ENCODE measurements around the gene DCST1.

The DCST1 gene

DNA sequence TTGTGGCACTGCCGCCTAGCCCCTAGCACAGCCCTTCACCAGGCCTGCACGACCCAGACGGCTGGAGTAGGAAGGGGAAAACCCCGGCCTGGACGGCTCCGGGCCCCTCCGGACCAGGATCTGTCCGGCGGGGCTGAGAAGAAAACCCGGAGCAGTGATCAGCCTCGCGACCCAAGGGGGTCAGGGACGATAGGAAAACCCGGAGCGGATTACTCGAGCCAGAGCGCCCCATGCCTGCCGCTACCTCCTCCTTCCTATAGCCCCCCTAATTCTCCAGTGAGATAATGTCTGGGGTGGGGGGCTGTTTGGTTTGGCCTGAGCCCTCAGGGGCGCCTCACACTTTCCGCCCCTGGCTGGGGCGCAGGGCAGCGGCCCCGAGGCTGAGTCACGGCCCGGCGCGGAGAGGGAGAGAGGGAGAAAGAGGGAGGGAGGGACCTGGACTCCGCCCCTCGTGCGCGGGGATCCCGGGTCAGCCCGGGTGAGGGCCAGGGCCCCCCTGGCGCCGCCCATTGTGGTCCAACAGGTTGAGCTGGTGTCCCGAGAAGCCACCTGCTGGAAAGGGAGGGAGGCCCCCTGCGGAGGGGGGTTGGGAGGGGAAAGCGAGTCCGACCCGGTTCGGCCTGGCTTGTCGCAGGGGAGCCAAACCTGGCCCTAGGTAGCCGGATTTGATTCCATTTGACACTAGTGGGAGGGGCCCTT, 32.7 kb upstream of the DCST1 start:
- no peak for DNase-seq (ENCODE audit: insufficient read length, low spot score)
- peak; percentile 88 for FAIRE-seq

DNA sequence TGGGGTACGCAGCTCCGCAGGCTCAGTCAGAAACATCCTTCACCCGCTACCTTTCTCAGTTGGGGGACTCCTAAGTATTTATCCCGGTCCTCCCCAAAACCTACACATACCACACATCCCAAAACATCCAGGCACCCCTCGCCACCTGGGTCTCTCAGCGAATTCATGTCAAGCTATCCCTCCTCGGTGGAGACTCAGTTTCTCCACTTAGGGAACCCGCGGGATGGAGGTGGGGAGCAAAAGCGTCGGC, 32.3 kb upstream of the DCST1 start:
- FAIRE-seq: no peak
- no peak for DNase-seq (ENCODE audit: insufficient read length, low spot score)

DNA sequence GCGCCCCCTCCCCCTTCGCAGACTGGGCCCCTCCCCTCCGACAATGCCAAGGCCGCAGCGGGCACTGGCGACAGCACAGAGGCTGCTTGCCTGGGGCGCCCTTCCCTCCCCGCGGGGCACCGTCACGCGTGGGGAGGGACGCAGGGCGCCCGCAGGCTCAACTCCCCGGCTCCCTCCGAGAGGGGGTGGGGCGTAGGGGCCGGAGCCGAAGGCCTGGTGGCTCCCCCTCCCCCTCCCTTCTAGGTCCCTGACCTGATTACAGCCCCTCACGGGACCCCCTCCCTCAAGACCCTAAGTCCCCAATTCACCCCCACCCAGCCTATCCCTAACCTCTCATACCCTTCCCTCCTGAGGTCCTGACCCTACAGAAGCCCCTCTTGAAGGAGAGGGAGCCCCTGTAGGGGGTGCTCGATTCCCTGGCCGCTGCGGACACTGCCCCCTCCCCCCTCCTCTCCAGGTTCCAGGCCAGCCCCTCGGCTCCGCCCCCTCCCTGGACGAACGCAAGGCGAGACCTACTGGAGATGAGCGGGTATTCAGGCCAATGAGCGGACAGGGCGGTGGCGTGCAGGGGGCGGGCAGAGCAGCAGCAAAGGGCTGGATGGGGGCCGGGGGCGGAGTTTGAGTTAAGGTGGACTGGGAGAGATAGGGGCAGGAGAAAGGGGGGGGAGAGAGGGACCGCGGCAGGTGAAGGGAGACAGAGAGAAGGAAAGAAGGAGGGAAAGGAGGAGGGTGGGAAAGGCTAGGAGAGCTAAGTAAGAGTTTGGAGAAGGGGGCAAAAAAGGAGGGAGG, 31.8 kb upstream of the DCST1 start:
- FAIRE-seq: peak; percentile 97
- DNase-seq (ENCODE audit: insufficient read length, low spot score): peak; percentile 90

DNA sequence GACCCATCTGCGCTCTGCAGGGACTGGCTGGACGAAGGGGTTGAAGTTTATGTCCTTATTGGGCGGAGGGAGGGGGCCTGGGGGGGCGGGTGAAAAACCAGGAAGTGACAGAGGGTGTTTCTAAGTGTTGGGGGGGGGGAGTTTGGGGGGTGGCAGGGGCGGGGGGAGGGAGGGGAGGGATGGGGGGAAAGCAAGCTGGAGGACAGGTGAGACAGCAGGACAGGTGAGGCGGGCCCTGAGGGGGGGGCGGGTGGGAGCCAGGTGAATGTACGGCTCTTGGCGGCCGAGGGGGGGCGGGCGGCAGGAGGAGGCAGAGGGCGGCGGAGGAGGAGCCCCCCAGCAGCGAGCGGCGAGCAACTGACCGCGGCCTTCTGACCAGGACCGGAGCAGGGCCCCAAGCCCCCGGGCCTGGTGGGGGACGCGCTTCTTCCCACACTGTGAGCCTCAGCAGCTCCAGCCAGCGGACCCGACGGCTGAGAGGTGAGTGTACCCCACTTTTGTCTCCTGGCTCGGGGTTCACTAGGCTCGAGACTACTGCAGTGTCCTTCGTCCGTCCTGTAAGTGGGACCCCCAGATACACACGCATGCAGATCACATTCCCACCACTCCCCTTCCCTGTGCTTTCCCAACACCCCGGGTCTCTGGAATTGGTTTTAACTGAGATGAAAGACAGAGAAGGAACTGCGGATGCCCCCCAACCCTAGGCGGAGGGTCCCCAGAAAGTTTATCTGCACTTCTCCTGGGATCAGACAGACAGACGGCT, 31.0 kb upstream of the DCST1 start, which contains the start of gene ZBTB7B:
ZBTB7B (plus strand) TSS at position 339 of the 763 bp plus-strand sequence. CDS start 11,859 bp downstream, outside the sequence.
- DNase-seq (ENCODE audit: insufficient read length, low spot score): no peak
- no peak for FAIRE-seq

DNA sequence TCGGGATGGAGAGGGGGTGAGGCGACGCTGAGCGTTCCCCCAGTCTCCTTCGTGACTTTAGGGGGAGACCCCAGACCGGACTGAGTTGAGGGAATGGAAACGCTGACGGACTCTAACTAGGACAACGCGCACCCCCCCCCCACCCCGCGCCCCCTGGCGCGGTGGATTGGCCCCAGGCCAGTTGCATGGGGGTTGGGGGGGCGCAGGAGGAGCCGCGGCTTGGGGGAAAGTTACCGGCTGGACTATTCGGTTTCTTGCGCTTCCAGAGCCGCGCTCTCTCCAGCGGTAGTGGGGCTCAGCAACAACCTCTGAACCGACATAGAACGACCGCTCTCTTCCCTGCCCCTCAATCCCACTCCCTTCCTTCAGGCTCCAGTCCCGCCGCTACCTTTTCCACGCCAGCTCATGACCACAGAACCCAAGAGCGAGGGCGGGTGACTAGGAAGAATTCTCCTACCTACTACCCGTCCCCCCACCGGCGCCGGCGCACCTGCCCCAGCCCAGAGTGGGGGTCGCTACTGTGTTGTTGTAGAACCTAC, 30.3 kb upstream of the DCST1 start:
- FAIRE-seq (no peak), DNase-seq (ENCODE audit: insufficient read length, low spot score) (no peak)

DNA sequence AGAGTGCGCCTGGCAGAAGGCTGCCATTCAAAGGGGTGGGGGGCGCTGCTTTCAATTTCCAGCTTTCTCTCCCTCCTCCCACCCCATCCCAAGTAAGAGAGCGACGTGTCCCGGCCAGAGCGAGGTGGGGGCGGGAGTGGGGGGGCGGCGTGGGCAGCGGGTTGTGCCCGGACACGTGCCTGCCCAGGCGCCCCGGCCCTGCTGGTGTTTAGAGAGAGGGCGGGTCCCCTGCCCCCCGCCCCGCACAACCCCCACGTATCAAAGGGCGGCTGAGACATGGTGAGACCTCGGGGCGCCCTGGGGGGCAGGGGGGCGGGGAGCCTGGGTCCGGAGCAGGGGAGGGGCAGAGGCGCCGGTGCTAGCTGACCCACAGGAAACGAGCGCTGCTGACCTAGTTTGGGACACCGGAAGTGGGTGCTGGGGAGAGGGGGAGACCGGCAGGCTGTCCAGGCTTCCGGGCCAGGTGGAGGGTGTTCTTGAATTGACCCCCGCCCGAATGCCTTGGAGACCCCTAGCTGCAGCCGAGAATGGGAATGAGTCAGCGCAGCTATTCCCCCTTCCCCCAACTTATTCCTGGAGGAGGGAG, 29.8 kb upstream of the DCST1 start:
- peak; percentile 64 for FAIRE-seq
- DNase-seq (ENCODE audit: insufficient read length, low spot score): no peak

DNA sequence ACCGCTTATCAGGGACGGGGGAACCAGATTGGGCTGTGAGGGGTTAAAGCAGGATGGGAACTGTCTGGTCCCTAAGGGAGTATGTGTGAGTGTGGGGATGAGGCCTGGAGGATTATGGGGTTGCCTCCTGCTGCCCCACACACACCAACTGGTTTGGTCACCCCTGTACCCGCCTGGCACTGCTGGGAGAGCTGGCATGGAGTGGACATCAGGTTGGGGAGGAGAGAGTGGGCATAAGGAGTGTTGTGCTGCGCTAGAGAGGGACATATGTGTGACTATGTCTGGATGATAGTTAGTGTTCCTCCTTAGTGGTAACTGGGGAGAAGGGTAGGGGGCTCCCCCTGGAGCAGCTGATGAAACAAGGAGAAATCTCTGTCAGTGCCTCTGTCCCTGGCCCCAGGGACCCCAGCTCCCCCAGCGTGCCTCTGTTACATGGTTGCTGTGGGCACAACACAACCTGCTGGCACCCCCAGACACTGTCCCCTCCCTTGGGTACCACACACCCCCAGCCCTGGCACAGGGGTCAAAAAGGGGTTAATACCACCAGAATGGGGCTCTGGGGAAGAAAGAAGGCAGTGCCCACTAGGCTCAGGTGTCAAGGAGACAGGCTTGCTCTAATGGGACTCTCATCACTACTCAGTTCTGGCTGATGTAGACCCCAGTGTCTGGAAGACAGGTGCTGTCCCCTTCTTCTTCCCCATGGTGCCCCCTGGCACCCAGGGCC, 29.1 kb upstream of the DCST1 start:
- peak; percentile 61 for FAIRE-seq
- no peak for DNase-seq (ENCODE audit: insufficient read length, low spot score)

DNA sequence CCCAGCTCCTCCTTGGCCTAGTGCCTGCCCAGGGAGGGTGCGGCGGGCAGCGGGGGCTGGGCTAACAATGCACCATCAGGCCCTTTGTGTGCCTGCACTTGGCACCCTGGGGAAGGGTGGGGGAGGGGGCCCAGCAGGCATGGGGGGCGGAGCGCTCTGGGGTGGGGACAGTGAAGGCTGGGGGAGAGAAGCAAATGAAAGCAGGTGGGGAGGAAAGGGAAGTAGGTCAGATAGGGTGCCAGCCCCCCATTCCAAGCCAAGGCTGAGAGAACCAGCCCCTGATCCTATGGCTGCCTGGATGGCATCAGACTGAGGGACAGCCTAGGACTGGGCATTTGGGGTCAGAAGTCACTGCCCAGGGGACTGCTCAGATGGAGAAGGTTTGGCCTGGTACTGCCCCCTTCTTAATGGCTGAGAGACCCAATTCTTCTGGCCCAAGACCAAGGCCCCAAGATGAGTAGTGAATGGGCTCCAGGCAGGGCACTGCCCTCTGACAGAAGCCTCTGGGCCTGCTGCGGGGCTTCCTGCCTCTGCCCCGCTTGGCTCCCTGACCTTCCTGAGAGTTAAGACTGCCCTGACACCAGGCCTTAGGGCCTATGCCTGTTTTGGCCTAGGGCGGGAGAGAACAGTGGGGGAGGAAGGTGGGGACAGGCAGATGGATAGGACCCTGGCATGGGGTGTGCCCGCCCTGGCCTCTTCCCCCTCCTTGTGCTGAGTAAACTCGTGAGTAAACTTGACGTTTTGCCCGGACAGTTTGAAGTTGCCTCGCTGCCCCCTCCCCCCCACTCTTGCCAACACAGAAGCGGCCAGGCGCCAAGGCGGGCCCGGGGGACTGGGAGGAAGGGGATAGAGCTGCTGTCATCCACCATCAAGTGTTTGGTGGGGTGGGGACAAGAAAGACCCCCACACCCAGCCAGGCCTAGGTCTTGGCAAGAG, 28.3 kb upstream of the DCST1 start:
- FAIRE-seq (no peak), DNase-seq (ENCODE audit: insufficient read length, low spot score) (no peak)

DNA sequence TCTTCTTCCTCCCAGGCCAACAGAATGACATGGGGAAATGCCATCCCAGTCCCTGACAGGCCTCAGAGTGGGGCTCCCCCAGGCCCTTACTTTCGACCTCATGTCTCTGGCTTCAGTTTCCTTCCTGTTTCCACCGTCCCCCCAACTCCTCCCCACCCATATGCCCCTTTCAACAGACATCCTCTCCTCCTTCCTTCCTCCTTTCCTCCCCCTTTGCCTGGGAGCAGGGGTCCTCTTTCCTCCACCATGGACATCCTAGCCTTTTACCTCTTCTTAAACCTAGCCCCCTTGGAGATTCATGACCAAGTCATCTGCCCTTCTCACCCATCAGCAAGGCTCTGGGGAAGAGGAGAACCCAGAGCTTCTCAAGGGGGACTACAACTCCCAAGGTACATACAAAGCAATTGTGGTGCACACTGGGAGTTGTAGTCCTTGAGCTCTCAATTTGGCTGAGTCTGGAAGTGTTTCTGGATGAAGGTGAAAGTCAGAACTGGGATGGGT, 27.0 kb upstream of the DCST1 start:
- DNase-seq (ENCODE audit: insufficient read length, low spot score): no peak
- FAIRE-seq: peak; percentile 92

DNA sequence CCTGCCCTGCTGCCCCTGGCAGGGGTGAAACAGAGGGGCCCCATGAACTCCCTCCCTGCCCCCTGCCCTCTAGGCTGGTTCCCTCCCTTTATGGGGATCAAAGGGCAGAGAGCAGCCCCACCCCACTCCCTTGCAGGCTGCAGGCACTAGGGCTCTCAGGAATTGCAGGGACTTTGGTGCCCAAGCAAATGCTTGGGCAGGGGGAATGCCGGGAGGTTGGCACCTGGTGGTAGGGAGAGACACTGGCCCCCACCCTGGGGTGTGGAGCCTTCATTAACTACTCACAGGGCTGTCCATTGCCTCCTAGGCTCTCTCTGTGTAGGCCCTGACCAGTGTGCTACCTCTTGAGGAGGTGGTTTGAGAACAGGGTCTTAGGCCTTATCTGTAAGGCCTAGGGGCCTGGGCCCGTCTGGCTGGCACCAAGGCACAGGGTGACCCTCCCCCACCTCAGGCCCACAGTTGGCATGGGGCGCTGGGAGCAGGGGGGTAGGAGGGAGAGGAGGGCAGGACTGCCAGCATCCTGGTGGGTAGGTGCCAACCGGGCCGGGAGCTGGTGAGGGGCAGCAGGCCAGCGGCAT, 26.3 kb upstream of the DCST1 start:
- DNase-seq (ENCODE audit: insufficient read length, low spot score): no peak
- peak; percentile 33 for FAIRE-seq

DNA sequence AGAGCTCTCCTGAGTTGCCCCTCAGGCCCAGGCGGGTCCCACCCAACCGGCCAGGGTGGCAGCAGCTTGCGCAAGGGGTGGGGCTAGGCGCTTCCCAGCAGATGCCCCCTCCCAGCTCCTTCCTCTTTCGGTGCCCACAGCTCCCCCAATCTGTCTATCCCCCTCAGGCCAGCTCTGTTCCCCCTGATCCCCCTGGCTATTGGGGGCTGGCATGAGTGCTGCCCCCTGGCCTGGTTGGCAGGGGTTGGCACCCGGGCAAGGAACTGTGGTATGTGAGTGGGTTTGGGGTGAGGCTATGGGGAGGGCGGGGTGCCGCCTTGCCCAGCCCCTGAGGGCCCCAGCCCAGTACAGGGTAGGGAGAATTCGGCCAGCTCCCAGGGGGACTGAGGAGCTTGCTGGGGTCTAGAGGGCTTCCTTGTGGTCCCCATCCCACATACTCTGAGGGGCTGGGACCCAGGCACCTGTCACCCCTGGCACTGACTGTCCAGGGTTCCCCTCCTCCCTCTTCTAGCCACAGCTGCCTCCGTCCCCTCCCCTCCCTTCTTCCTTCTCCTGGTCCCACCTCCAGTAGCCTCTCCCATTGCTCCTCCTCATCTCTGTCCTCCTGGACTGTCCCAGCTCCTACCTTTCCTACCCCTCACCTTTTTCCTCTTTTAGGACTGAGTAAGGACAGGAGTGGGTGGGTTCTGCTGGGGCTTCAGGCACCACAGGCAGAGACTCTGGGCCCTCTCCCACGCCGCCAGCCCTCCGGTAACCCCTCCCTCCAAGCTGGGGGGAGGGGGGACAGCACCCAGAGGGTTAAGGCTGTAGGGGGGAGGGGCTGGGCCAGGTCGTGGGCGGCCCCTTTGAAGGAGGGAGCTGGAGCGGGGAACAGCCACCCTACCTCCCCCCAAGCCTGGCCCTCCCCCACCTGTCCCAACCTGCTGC, 25.3 kb upstream of the DCST1 start:
- DNase-seq (ENCODE audit: insufficient read length, low spot score): no peak
- no peak for FAIRE-seq

DNA sequence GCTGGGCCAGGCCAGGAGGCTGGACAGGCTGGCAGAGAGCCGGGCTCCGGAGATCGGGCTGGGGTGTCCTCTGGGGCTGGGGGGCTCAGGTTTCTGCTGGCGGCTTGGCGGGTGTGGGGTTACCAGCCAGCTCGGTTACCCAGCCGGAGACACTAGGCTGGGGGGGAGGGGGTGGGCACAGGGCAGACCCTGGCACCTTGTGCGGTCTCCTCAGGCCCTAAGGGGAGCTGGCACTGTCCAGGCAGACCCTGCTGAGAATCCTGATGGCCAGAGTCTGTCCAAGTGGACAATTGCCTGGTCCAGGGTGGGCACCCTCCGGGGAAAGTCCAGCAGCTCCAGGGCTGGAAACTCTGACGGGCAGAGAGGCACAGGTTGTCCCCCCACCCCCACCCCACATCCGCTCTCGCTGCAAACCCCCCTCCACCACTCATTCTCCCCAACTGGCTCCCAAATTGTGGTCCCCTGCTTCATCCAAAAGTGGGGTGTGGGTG, 24.4 kb upstream of the DCST1 start:
- DNase-seq (ENCODE audit: insufficient read length, low spot score) (no peak), FAIRE-seq (no peak)

DNA sequence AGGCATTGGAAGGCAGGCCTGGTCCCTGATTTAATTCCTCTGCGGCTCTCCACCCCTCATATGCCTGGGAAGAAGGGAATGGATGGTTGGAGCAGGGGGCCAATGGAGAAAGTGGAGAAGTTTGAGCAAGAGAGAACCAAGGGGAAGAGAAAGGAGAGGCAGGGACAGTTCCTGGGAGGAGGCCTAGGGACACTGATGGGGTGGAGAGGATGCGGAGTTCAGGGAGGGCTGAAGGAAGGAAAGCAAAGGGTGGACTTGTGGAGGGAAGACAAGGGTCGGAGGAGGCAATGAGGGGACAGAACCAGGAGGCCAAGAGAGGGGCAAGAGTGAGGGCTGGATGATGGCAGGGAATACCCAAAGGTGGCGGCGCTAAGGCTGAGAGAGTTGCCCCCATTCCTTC, 23.9 kb upstream of the DCST1 start:
- DNase-seq (ENCODE audit: insufficient read length, low spot score) (no peak), FAIRE-seq (no peak)

DNA sequence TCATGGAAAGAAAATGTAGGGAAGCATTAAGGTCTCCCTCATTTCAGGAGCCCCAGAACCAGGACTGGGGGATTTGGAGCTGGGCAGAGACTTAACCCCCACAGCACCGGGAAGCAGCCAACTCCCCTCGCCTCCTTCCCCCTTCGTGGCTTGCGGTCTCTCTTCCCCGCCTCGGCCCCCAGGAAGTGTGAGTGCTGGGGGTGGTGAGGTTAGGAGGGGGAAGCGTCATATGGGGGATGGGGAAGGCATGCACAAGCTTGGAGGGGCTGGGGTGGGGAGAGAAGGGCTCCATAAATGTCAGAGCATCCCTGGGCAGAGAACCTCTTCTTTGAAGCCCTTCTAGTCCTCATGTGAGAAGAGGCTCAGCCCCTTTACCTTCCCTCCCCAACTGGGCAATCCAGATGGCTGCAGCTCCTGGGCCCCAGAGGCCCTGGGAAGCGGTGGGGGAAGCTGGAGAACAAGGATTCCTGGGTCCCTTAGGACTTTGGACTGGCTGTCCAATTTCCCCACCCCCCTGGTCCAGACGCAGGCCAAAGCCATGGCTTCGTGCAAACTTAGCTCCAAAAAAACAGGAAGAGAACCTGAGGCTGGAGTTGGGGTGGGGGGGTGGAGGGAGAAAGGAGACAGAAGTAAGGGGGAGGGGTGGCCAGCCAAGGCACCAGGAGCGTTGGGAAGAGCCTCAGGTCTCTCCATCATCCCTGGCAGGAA, 23.3 kb upstream of the DCST1 start:
- FAIRE-seq: no peak
- no peak for DNase-seq (ENCODE audit: insufficient read length, low spot score)

DNA sequence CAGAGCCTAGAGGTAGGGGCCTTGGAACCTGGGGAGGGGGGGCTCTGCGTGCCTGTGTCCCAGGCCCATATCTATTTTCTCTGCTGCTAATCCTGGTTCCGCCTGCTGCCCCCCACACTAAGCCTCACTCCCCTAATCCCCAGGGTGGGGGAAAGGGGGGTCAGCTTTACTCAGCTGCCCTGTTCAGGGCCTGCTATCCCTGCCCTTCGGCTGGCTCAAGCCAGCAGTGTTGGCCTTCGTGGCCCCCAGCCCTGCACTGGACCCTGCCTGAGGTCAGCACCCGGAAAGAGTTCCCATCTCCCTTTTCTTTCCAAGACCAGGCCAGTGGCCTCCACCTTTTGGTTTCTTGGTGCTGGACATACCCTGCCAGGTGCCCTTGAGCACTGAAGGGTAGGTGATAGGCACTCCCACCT, 22.6 kb upstream of the DCST1 start:
- FAIRE-seq: no peak
- no peak for DNase-seq (ENCODE audit: insufficient read length, low spot score)

DNA sequence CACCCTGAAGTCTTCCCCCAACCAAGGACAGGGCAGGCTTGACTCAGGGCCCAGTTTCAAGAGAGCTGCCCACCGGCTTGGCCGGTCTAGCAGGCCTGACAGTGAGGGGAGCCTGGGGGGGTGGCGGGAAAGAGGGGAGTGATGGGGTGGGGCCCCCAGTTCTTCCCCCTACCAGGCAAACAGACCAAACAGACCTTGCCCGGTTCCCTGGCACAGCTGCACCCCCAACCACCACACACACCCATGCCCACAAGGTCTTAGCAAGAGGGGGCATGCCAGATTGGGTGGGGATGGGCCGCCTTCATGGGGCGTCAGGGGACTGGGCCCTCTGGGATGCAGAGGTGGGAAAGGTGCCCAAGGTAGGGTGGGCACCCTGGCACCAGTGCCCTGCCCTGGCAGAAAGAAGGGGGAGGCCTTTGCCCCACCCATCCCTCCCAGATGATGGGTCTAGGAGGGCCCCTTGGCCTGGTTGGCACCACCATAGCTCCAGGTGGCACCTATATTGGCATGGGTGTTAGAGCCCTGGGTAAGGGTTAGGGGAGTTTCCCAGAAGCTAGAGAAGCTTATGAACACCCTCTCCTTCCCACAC, 22.1 kb upstream of the DCST1 start:
- no peak for FAIRE-seq
- DNase-seq (ENCODE audit: insufficient read length, low spot score): no peak

Measured in GM19239 (cell line).